Nephron progenitor cell (in vitro differentiated cells): Measurements from ENCODE around the gene PLAC9.

Source experiments
- DNase-seq: peaks from one replicate; pipeline ENCODE4 v3.0.0; 2021
- H3K27ac Mint-ChIP-seq: 2 replicates; pipeline ENCODE4 v1.8.0; 2021; ENCODE audit warnings: mild to moderate bottlenecking, moderate library complexity, mixed read lengths
- H3K27me3 Mint-ChIP-seq: 2 replicates; pipeline ENCODE4 v1.8.0; 2021; ENCODE audit warnings: mild to moderate bottlenecking, low read depth, mixed read lengths; ENCODE audit not compliant: poor library complexity
- H3K36me3 Mint-ChIP-seq: 2 replicates; pipeline ENCODE4 v1.8.0; 2021; ENCODE audit warnings: low read depth, mixed read lengths
- H3K4me1 Mint-ChIP-seq: 2 replicates; pipeline ENCODE4 v1.8.0; 2021; ENCODE audit warnings: mixed read lengths
- H3K4me3 Mint-ChIP-seq: 2 replicates; pipeline ENCODE4 v1.8.0; 2021; ENCODE audit warnings: mild to moderate bottlenecking, moderate library complexity, mixed read lengths
- H3K9me3 Mint-ChIP-seq: 2 replicates; pipeline ENCODE4 v1.8.0; 2021; ENCODE audit warnings: mild to moderate bottlenecking, moderate library complexity, mixed read lengths
- TF ChIP-seq, protein P1 (sequence below): fragments of 200-600 bp; sonication (generic); IDR thresholded peaks from 2 replicates; pipeline ENCODE4 v1.5.0; 2021; ENCODE audit warnings: antibody characterized with exemption

Gene PLAC9

DNA sequence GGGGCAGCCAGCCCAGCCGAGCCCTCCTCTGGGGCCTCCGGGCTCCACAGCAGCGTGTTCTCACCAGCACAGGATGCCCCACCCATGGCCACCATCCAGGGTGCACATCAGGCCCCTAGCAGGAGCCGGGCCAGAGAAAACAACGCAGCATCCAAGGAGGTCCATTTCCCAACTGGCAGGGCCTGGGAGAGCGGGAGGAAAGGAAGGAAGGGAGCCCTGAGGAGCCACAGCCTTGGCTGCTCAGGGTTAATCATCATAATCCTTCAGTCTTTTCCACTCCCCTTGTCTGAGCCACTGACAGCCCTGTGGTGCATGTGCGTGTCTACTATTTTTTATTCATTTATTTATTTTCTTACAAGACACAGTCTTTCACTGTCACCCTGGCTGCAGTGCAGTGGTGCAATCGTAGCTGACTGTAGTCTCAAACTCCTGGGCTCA lies 3.6 kb downstream of the PLAC9 start:
- Mint-ChIP-seq H3K4me3 (no peak overlapping the region), H3K27me3 (peaks cover 50% of the 10 kb centered on the region), H3K36me3 (no peaks in the 10 kb centered on the region), H3K4me1 (peaks cover 6% of the 10 kb centered on the region), H3K27ac (no peak overlapping the region), H3K9me3 (no peaks in the 10 kb centered on the region)
- TF ChIP-seq, protein P1, sequence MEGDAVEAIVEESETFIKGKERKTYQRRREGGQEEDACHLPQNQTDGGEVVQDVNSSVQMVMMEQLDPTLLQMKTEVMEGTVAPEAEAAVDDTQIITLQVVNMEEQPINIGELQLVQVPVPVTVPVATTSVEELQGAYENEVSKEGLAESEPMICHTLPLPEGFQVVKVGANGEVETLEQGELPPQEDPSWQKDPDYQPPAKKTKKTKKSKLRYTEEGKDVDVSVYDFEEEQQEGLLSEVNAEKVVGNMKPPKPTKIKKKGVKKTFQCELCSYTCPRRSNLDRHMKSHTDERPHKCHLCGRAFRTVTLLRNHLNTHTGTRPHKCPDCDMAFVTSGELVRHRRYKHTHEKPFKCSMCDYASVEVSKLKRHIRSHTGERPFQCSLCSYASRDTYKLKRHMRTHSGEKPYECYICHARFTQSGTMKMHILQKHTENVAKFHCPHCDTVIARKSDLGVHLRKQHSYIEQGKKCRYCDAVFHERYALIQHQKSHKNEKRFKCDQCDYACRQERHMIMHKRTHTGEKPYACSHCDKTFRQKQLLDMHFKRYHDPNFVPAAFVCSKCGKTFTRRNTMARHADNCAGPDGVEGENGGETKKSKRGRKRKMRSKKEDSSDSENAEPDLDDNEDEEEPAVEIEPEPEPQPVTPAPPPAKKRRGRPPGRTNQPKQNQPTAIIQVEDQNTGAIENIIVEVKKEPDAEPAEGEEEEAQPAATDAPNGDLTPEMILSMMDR, result no peak
- DNase-seq, result no peak

DNA sequence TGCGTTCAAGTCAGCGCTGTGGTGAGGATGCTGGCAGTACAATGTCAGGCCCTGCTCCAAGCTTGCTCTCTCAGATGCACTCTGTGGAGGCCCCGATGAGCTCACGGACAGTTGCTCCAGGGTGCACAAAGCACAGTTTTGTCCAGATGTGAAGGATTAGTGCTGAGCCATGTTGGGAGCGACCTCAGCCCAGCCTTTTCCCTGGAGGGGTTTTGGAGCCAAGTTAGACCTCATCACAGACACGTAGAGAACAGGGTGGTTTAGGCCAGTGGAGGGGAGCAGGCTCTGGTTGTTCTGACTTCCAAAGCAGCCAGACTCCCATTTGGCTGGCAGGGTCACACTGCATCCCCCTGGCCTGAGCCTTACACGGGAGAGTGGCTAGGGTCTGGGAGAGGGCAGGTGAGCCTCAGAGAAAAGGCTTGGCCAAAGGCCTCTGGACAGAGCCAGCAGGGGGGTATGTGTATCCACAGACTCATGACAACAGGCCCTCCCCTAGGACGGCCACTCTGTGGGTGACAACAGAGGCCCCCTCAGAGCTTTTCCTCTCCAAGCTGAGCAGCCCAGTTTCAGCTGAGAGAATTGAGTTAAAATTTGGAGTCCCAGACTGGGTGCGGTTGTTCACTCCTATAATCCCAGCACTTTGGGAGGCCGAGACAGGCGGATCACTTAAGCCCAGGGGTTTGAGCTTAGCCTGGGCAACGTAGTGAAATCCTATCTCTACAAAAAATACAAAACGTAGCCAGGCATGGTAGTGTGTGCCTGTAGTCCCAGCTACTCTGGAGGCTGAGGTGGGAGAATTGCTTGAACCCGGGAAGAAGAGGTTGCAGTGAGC lies 4.7 kb downstream of the PLAC9 start:
- TF ChIP-seq, protein P1, result no peak
- H3K4me3 Mint-ChIP-seq, result no peak overlapping the region
- no peaks in the 10 kb centered on the region for H3K36me3 Mint-ChIP-seq
- DNase-seq, result no peak
- peaks cover 42% of the 10 kb centered on the region for H3K27me3 Mint-ChIP-seq
- H3K4me1 Mint-ChIP-seq, result peaks cover 6% of the 10 kb centered on the region
- H3K27ac Mint-ChIP-seq, result no peak overlapping the region
- no peaks in the 10 kb centered on the region for H3K9me3 Mint-ChIP-seq

DNA sequence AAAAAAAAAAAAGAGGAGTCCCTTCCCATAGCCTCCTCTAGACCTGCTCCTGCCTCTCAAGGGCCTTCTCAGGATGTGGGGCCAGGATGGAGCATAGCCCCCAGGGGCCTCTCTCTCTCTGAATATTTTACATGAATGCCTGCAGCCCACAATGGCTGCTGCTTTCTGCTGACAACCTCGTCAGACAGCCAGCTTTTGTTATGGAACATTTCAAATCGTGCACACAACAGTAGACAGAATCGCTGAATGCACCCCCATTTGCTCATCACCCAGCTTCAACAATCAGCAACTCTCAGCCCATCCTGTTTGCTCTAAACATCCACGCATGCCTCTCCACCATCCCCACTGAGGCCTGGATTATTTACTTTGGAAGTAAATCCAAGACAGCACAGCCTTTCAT lies 5.4 kb downstream of the PLAC9 start:
- Mint-ChIP-seq H3K4me3 (no peak overlapping the region), H3K4me1 (peaks cover 2% of the 10 kb centered on the region), H3K27ac (no peak overlapping the region), H3K36me3 (no peaks in the 10 kb centered on the region), H3K9me3 (no peaks in the 10 kb centered on the region), H3K27me3 (peaks cover 35% of the 10 kb centered on the region)
- TF ChIP-seq, protein P1, result no peak
- DNase-seq, result no peak

DNA sequence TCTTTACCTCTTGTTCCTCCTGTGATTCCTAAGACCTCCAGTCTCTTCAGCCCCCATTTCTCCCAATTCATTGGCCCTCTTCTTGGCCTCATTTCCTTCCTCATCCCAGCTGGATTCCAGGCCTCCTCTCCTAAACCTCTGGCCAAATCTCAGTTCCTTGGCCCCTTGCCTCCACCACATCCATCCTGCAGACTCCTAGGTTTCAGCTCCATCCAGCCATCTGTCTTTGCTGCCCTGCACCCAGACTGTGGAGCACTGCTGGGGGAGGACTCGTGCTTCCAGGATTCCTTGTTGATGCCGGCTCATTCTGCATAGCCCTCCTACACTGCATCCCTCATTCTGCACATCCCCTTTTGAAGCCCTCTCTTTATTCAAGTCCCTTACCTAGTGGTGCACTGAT lies 6.7 kb downstream of the PLAC9 start:
- peak overlapping the region; percentile 84 for H3K27ac Mint-ChIP-seq
- H3K4me3 Mint-ChIP-seq, result no peak overlapping the region
- H3K36me3 Mint-ChIP-seq, result no peaks in the 10 kb centered on the region
- no peaks in the 10 kb centered on the region for H3K9me3 Mint-ChIP-seq
- TF ChIP-seq, protein P1, result no peak
- DNase-seq, result no peak
- H3K27me3 Mint-ChIP-seq, result peaks cover 28% of the 10 kb centered on the region
- H3K4me1 Mint-ChIP-seq, result no peaks in the 10 kb centered on the region

DNA sequence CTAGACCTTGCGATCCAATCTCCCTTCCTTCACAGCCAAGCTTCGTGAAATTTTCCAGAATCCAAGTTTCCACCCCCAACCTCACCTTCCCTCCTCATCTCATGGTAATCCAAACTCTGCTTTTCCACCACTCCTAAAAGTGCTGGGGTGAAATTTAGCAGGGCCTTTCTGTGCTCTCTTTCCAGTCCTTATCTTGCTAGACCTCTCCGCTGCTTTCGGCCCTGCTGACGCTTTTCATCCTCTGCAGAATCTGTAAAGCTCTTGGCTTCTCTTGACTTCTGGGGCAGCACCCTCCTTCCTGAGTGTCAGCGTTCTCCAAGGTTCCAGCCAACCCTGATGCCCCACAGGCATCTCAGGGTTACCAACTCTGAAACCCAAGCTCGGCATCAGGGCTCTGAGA lies 7.7 kb downstream of the PLAC9 start:
- Mint-ChIP-seq H3K4me1 (no peaks in the 10 kb centered on the region), H3K27ac (no peak overlapping the region), H3K4me3 (no peak overlapping the region), H3K27me3 (peaks cover 26% of the 10 kb centered on the region), H3K36me3 (no peaks in the 10 kb centered on the region), H3K9me3 (no peaks in the 10 kb centered on the region)
- TF ChIP-seq, protein P1, result no peak
- DNase-seq, result no peak
